CD4-positive, alpha-beta T cell treated with Interleukin-6 for 4 hours (primary cell): ENCODE results near the gene PANX2.
A peak's percentile ranks its signal among the peaks of the same experiment; 100 is the strongest.

Source experiments
- DNase-seq: peaks from one replicate; pipeline ENCODE4 v3.0.0-alpha.2; 2020; ENCODE audit warnings: mixed read lengths

PANX2 gene

DNA sequence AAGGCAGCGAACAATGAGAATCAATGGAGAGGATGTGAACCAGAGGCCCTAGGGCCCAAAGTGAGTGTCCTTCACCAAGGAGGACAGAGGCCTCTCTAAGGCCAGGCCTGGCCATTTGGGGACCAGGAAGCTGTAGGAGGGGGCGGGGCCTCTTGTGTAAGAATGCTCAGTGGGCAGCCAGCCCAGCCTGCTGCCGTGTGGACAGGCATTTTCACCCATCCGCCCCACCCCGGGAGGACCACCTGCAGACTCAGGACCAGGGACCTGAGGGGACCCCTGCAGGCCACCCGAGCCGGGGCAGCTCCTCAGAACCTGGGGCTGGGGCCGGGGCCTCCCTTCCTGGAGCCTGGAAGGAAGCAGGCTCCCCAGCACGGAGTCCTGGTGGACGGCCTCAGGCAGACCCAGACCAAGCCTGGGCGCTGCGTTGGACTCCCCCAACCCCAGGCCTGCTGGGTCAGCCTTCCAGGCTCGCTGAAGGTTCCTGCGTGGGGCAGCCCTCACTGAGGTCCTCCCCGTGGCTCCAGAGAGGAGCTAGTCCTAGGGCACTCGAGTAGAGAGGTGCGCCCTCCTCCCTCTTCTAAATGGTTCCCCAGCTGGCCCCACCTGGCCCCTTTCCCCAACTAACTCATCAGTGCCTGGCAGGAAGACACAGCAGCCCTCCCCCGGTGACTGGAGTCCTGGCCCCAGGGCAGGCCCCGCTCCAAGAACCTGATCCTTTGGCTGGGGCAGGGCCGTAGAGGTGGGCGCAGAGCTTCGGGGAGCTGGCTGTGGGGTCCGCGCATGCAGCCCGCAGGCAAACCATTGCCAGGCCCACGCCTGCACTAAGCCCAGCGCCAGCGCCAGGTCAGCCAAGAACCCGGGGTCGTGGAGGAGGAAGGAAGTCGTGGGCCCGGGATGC, 13.7 kb downstream of the PANX2 start:
- DNase-seq: no peak

DNA sequence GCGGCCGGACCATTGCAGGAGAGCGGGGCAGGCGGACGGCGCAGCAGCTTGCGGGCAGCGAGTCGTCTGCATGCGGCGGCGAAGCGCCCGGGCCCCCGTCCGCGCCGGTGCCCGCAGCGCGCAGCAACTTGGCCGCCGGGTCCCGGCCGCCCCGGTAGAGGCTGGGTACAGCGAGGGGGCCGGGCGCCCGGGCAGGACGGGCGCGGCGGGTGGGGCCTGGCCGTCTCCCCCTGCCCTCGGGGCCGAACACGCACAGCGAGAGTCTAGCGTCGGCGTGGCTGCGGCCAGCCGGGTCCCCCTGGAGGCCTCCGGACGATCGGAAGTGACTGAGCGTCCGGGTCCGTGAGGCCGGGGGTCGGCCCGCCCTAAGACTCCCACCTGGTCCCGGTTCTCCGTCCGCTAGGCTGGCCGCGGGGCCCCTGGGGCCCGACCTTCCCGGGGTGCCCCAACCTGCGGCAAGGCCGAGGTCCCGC, 14.4 kb downstream of the PANX2 start:
- no peak for DNase-seq

DNA sequence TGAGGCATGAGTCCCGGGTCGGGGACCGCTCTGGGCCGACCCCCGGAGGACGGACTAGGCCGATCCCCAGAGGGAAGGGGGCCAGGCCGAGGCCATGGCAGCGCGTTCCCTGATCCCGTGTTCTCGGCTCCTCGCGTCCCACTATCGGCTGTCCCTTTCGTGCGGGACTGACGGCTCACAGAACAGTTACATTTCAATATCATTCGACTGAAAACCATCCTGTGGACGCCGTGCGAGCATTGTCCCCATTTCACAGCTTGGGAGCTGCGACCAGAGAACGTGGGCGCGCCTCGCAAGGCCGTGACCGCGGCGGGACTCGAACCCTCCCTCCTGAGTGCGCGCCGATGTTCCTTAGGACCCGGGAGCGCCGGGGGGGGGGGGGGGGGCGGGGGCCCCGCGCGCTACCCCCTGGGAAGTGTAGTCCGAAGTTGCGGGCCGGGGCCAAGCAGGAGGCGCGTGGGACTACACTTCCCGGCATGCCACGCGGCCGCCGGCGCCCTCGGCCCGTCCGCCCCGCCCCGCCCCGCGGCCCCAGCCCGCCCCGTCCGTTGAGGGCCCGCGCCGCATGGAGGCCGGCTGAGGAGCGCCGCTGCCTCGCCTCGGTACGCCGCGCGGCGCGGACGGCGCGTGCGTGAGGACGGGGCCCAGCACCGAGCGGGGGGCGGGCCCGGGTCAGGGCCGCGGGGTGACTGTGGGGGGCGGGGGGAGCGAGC, 15.0 kb downstream of the PANX2 start, which contains the start of gene TRABD:
TRABD (plus strand) TSS at position 539 of the 713 bp plus-strand sequence. CDS start 7,148 bp downstream, outside the sequence.
- peak; percentile 94 for DNase-seq

DNA sequence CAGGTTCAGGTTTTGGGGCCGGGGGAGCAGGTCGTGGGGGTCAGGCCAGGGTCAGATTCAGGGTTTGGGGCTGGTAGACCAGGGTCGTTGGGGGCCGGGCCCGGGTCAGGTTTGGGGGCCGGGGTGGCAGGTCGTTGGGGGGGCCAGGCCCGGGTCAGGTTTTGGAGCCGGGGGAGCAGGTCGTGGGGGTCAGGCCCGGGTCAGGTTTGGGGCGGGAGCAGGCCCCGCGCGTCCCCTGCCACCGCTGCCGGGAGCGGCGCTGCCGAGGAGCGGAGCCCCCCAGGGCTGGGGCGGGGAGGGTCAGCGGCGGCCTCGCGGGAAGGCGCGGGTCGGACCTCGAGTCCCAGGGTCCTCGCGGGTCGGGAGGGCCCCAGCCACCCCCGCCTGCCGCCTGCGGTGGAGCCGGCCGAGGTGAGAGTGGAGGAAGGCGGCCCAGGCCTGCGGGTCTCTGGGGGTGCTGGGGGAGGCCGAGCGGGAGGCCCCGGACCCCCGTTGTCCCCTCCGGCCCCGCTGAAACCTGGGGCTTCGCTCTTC, 15.7 kb downstream of the PANX2 start:
- DNase-seq: no peak

DNA sequence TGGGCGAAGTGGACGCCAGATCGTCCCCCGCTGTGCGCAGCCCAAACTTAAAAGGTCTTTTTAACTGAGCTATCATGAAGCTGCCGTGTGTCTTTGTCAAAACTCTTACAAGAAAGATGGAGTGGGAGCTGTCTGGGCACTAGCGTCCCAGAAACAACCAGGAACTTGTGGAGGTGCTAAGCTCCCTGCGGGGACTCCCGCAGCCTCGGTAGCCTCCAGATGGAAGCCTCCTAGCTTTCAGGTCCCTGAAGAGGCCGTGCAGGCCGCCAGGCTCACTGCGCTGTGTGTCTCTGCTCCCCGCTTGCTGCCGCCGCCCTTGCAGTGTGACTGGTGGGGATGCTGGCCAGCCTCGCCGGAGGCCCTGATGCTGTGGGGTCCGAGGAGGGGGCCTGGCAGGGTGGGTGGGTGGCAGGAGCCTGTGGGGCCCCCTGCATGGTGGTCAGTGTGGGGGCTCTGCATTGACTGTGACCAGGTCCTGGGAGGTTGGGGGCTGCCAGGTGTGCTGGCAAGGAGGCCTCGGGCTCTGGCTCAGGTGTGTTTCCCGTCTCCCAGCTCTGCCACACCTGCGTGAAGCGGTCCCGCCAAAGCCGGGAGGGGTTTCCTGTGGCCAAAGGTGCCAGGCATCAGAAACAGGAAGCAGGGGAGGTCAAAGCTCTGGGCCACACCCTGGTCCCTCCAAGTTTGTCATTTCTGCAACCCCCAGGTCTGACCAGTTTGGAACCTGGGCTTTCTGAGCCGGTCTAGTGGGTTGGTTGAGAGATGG, 16.4 kb downstream of the PANX2 start:
- DNase-seq: peak; percentile 32

DNA sequence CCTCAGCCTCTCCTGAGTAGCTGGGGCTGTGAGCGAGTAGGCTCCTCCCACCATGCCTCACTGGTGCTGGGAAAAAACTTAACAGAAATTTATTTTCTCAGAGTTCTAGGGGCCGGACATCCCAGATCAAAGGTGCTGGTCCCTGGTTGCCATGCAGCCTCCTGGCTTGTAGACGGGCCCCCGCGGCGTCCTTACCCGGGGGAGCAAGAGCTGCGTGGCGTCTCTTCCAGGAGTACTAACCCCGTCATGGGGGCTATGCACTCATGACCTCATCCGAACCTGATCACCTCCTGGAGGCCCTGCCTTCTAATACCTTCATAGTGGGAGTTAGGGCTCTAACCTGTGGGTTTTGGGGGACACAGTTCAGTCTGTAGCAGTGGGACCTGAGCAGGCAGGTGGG, 17.8 kb downstream of the PANX2 start:
- no peak for DNase-seq

DNA sequence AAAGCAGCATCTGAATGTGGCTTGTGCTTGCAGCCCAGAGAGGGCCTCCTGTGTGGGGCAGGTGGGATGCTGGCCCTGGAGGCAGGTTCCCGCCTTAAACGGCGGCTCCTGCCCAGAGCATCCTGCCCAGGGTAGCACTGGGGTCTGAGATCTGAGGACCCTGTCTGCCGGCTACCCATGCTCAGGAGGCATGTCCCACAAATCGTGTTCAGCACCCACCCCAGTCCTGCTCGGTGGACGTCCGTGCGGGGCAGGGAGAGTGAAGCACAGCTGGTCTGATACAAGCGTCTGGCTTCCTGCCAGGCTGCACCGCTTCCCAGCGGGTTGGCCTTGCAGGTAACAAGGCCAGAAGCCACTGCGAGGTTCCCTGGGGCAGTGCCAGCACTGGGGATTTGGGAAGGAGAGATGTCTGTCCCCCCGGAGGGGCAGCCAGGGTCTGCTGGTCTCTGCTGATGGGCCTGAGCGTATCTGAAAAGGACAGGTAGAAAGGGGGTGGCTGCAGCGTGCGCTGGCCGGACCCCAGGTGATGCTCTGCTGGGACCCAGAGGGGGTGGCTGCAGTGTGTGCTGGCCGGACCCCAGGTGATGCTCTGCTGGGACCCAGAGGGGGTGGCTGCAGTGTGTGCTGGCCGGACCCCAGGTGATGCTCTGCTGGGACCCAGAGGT, 18.8 kb downstream of the PANX2 start:
- DNase-seq: no peak

DNA sequence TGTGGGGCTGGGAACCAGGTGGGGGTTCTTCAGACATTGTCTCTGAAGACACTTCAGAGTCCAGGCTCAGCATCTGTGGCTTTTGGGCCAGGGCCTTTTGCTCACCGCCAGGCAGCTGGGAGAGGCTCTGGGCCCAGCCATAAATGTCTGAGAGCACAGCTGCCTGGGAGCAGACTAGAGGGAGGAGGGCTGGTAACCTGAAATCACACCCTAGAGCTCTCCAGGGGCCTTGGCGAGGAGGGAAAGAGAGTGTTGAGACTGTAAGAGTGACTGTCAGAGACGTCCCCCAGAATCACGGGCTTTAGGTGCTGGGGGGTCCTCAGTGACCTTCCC, 19.3 kb downstream of the PANX2 start:
- DNase-seq: no peak

DNA sequence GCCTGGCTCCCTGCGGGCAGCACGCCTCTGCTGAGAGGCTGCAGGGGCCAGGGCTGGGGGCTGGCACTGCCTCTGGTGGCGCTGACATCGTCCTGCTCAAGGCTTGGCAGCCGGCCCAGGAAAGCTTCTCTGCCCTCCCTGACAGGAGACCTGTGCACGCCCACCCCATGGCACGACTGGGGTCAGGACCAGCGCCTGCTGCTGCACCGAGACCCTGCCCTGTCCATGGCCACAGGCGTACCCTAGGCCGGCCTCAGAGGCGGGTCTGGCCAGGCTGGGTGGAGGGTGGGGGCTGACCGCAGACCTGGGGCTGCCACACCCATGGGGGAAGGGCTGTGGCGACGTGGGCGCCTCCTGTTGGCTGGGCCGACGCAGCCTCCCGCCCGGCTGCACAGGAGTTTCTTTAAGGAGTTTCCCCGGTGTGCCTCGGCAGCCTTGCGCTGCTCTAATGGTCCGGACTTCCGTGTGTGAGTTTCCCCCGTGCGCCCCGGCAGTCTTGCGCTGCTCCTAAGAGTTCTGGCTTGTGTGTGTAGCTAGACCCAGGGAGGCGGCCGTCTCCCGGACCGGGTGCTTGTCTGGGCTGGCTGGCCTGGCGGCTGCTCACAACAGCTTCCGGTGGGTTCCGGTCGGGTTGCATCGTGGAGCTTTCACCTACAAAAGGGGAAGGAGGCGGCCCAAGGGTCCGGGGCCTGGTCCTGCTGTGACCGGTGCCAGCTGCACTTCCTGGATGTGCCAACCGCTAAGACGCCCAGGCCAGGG, 19.8 kb downstream of the PANX2 start:
- peak; percentile 85 for DNase-seq

DNA sequence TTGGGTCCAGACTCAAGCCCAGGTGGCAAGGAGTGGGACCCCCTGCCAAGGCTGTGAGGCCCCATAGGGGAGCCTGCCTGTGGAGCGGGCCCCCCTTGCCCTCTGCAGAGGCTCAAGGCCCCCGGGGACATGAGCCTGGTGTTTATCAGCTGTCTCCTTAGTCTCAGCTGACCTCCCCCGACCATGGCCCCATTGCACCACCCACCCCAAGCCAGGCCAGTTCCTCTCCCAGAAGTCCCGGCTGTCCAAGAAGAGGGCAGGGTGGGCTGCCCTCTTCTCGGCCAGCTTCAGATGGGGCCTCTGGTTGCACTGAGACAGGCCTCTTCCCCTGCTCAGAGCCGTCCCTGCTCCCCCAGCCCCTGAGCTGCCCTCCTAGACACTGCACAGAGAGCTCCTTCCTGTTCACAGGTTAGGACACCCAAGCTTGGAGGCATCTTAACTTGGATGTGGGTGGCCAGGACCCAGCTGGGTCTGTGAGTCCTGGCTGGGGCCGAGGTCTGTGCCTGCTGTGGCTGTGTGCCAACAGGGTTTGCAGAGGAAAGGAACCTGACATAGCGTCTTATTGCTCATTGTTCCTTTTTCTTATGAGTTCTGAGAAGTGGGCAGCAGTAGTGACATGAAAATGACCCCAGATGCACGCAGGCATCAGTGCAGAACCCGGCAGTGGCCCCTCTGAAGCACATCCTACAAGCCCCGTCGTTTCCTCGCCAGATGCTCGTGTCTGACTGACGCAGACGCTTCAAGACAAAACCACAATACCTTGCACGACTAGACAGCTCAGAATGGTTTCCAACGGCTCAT, 20.6 kb downstream of the PANX2 start:
- DNase-seq: peak; percentile 85

DNA sequence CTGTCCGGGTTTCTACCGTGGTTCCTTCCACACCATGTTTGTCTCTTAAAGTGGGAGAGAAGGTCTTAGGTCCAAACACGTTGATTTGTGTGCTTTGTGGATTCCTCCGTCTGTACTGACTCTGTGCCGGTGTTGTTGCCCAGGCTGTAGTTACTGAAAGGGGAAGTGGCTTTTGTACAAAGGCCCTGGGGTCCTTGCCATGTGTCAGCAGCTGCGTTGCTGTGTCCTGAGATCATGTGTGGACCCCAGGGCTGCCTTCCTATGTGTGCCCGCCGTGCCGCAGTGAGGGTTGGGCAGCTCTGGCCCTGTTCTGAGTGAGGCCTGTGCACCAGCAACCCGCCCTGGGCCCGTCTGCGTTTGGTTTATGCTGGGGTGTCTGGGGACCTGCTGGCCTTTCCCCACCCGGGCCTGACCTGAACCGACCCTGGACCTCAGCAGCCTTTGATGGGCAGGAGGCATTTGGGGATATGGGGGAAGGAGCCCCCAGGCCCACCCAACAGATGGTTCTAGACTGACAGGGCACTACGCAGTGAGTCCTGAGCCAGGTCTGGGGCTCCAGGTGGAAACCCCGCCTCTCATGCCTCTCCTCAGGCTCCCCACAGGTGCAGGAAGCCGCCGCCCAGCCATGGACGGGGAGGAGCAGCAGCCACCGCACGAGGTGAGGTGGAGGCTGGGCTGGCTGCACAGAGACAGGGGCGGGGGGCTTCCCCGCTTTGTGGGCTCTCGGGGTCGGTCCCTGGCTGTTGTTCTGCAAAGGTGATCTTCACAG, 22.1 kb downstream of the PANX2 start:
- peak; percentile 82 for DNase-seq

DNA sequence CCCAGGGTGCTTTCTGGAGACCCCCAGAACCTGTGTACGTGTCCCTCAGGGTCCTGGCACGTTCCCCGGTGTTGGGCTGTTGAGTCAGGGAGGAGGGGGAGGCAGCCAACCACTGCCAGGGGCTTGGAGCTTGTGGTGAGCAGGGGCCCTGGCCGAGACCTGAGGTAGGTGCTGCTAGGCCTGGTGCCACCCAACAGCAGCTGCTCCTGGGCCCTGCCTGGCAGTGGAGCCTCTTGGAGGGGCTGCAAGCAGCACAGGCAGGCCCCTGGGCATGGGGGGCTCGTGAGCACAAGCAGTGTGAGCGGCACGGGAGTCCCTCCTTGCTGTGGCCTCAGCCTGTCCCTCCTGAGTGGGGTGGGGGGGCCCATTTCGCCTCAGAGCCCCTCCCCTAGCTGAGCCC, 23.1 kb downstream of the PANX2 start:
- DNase-seq: no peak

DNA sequence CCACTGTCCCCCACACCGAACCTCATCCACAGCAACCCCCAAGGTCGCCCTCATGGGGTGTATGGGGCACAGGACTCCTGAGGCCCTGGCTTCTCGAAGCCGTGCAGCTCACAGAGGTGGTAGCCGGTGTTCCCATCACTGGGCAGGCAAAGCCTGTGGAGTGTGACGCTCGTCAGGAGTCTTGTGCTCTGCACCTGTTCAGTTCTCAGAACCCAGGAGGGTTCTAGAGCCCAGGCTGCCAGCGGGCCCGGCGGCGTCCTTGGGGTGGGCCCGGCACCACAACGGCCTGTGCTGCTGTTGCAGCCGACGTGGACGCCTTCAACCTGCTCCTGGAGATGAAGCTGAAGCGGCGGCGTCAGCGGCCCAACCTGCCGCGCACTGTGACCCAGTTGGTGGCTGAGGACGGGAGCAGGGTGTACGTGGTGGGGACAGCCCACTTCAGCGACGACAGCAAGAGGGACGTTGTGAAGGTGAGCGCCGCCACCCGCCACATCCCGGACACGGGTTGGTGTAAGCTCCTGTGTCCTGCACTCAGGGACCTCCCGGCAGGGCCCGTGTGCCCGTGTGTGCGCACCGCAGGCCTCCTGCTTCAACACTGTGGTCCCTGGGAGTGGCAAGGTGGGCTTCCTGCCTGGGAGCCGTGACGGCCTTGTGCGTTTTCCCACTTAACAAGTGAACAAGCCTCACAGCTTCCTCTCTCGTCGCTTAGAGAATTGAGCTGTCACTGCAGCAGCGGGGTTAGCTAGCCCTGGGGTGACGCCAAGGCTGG, 23.7 kb downstream of the PANX2 start:
- DNase-seq: no peak

DNA sequence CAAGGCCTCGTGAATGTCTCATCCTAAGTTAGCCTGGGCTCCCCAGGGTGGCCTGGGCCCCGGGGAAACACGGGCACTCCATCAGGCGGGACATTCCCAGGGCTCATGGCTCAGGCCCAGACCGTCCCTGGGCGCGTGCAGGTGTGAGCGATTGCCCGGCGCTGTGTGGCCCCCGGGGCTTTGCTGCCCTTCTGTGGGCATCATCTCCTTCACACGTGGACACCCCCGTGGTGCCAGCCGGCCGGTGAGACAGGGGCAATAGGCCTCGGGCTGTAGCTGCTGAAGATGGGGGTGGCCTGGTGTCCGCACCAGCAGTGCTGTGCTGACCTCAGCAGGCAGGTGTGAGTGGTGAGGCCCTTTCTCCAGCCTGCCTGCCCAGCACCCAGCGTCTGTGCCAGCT, 25.7 kb downstream of the PANX2 start:
- DNase-seq: no peak

DNA sequence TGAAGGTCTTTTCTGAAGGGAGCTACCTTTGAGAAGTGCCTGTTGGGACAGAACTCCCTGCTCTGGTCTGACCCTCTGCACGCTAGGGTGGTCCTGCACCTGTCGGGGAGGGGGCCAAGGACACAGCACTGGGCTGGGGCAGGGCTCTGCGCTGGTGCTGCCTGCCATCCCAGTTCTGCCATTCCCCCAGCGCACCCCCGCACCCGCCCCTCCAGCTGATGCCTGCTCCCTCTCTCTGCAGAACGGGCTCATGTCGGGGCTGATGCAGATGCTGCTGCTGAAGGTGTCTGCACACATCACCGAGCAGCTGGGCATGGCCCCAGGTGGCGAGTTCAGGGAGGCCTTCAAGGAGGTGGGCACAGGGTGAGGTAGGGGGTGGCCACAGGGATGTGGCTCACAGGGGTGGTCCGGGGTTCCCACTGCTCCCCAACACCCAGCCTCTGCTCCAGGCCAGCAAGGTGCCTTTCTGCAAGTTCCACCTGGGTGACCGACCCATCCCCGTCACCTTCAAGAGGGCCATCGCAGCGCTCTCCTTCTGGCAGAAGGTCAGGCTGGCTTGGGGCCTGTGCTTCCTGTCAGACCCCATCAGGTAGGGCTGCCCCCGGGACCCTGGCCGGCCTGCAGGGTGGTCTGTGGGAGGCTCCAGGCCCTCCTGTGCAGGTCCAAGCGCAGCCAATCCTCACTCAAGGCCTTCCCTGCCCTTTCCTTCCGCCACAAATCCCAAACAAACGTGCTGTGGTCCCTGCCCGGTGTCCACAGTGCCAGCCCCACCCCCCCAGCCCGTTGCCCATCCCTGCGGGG, 26.7 kb downstream of the PANX2 start:
- no peak for DNase-seq

DNA sequence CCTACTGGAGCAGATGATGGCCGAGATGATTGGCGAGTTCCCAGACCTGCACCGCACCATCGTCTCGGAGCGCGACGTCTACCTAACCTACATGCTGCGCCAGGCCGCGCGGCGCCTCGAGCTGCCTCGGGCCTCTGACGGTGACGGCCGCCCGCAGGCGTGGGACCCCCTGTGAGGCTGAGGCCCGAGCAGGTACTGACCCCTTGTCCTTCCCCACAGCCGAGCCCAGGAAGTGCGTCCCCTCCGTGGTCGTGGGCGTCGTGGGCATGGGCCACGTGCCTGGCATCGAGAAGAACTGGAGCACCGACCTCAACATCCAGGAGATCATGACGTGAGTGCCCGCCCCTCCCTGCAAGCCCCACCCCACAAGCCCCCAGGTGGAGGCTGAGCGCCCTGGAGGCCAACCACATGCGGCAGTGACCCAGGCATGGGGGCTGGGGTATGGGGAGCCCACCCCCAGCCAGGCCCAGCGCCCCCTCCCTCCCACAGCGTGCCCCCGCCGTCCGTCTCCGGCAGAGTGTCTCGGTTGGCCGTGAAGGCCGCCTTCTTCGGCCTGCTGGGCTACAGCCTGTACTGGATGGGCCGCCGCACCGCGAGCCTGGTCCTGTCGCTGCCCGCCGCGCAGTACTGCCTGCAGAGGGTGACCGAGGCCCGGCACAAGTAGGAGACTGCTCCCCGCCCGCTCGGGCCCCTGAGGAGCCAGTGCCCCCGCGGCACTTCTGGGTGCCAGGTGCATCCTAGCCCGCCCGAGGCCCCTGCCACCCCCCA, 27.5 kb downstream of the PANX2 start:
- DNase-seq: no peak

DNA sequence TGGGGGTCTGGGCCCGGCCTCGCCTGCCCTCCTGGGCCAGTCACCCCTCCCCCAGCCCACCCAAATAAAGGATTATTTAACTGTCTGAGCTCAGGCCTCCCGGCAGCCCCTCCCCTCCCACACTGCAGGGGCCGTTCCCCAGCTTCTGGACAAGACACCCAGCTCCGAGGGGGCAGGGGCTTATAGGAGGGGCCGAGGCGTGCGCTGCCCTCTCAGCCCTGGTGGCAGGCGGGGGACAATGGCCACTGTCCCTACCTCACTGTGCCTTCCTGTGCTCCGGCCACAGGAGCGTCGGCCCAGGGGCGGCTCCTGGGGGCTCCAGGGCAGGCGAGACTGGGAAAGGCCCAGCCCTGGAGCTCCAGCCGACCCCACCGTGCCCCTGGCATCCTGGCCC, 28.1 kb downstream of the PANX2 start:
- DNase-seq: no peak
